Measurements from ENCODE around the gene EHMT2. TPM values are rescaled to one million over a fixed set of nuclear protein-coding genes. Genes with fewer than 3 reads are reported as not detected.
A peak's percentile ranks its signal among the peaks of the same experiment; 100 is the strongest.

EHMT2 gene
- total and polyA plus RNA-seq, 2 of the 13 experiments (the other 11 are each of a cell fraction or from before 2014, with no cell fraction given) = 55.2 to 69.2 TPM

GRCh38 chr6:31837369-31838113, 60.0 kb downstream of the EHMT2 start (continued):
- TF ChIP-seq HNF1A (IDR thresholded peaks at IDR 0.05; ENCODE audit: low read depth) (no peak), HNF1A (CRISPR knock-in tag; IDR thresholded peaks at IDR 0.05; ENCODE audit: borderline replicate concordance) (peak; percentile 39; the same call in 1 of the 2 replicates), BORCS8-MEF2B (CRISPR knock-in tag; IDR thresholded peaks at IDR 0.05) (0 out of 2 replicates have a peak, but pooled peaks have one; percentile 42), MEIS1 (CRISPR knock-in tag; IDR thresholded peaks at IDR 0.05; ENCODE audit: borderline replicate concordance) (0 out of 2 replicates have a peak, but pooled peaks have one; percentile 59), POLR2G (IDR thresholded peaks at IDR 0.05; ENCODE audit: low read depth, low read length) (peak; percentile 57), TARDBP (CRISPR knock-in tag; IDR thresholded peaks at IDR 0.05) (0 out of 2 replicates have a peak, but pooled peaks have one; percentile 21), SIX4 (CRISPR knock-in tag; IDR thresholded peaks at IDR 0.05) (no peak), ZNF296 (CRISPR knock-in tag; conservative IDR thresholded peaks at IDR 0.05) (0 out of 2 replicates have a peak, but pooled peaks have one; percentile 32), THRA (CRISPR knock-in tag; IDR thresholded peaks at IDR 0.05; ENCODE audit: borderline replicate concordance) (no peak)

Data from HepG2 (cell line).